Measurements from ENCODE around the gene PDE11A. TPM values are rescaled to one million over a fixed set of nuclear protein-coding genes. Genes with fewer than 3 reads are reported as not detected.

The PDE11A gene
- total and polyA plus RNA-seq, 2 experiments from 2014 or later: 1.7 to 3.6 TPM

GRCh38 chr2:177710889-177711288, 361.7 kb downstream of the PDE11A start:
- Histone ChIP-seq H3K9me3 (ENCODE audit: low read depth) (no peaks in the 10 kb centered on the region), H3K27me3 (no peaks in the 10 kb centered on the region), H3K36me3 (no peaks in the 10 kb centered on the region), H3K4me1 (ENCODE audit: low read depth) (peaks cover 16% of the 10 kb centered on the region), H3K4me3 (no peak overlapping the region), H3K27ac (no peak overlapping the region)
- no peak for TF ChIP-seq CTCF (IDR thresholded peaks at IDR 0.05; ENCODE audit: low read depth, low read length)
- DNase-seq (ENCODE audit: low read depth in 1 of 2, low spot score in 1 of 2): no peak

GRCh38 chr2:177709986-177710401, 362.6 kb downstream of the PDE11A start:
- Histone ChIP-seq H3K4me3 (no peak overlapping the region), H3K27ac (no peak overlapping the region), H3K27me3 (no peaks in the 10 kb centered on the region), H3K4me1 (ENCODE audit: low read depth) (peaks cover 15% of the 10 kb centered on the region), H3K9me3 (ENCODE audit: low read depth) (no peaks in the 10 kb centered on the region), H3K36me3 (no peaks in the 10 kb centered on the region)
- DNase-seq (ENCODE audit: low read depth in 1 of 2, low spot score in 1 of 2): no peak
- TF ChIP-seq CTCF (IDR thresholded peaks at IDR 0.05; ENCODE audit: low read depth, low read length): no peak

GRCh38 chr2:177708660-177709444, 363.7 kb downstream of the PDE11A start:
- no peak for DNase-seq (ENCODE audit: low read depth in 1 of 2, low spot score in 1 of 2)
- H3K27me3 ChIP-seq: no peaks in the 10 kb centered on the region
- TF ChIP-seq CTCF (IDR thresholded peaks at IDR 0.05; ENCODE audit: low read depth, low read length): no peak
- no peak overlapping the region for H3K4me3 ChIP-seq
- H3K4me1 ChIP-seq (ENCODE audit: low read depth): peaks cover 10% of the 10 kb centered on the region
- H3K9me3 ChIP-seq (ENCODE audit: low read depth): no peaks in the 10 kb centered on the region
- H3K27ac ChIP-seq: no peak overlapping the region
- no peaks in the 10 kb centered on the region for H3K36me3 ChIP-seq

- H3K27ac ChIP-seq: no peak overlapping the region
- H3K4me3 ChIP-seq: no peak overlapping the region
- no peak for TF ChIP-seq CTCF (IDR thresholded peaks at IDR 0.05; ENCODE audit: low read depth, low read length)
- H3K36me3 ChIP-seq: no peaks in the 10 kb centered on the region
- H3K27me3 ChIP-seq: no peaks in the 10 kb centered on the region
- no peaks in the 10 kb centered on the region for H3K9me3 ChIP-seq (ENCODE audit: low read depth)
- DNase-seq (ENCODE audit: low read depth in 1 of 2, low spot score in 1 of 2): no peak
- H3K4me1 ChIP-seq (ENCODE audit: low read depth): peaks cover 10% of the 10 kb centered on the region
Measured at GRCh38 chr2:177708106-177708505, 364.5 kb downstream of the PDE11A start.

GRCh38 chr2:177705511-177706173, 366.9 kb downstream of the PDE11A start:
- Histone ChIP-seq H3K27ac (no peak overlapping the region), H3K36me3 (no peaks in the 10 kb centered on the region), H3K4me3 (no peak overlapping the region), H3K9me3 (ENCODE audit: low read depth) (no peaks in the 10 kb centered on the region), H3K27me3 (no peaks in the 10 kb centered on the region), H3K4me1 (ENCODE audit: low read depth) (no peaks in the 10 kb centered on the region)
- no peak for DNase-seq (ENCODE audit: low read depth in 1 of 2, low spot score in 1 of 2)
- TF ChIP-seq CTCF (IDR thresholded peaks at IDR 0.05; ENCODE audit: low read depth, low read length): no peak
